Panc1 (cell line): Measurements from ENCODE around the gene OR8G5. TPM values are rescaled to one million over a fixed set of nuclear protein-coding genes. Genes with fewer than 3 reads are reported as not detected.
"Not testable (repeated sequence)": the region's sequence is repeated elsewhere in the genome, so short reads cannot be mapped to it uniquely, and the experiment has no call there.

Source experiments
- ATAC-seq: fragments of 200-7000 bp; cut with Tn5 transposase; 2 replicates; pipeline ENCODE4 v1.9.1; 2020; ENCODE audit warnings: mild to moderate bottlenecking, moderate library complexity
- BruUV-seq: library from RNA; stranded (reverse); fragments of 400-500 nt; replicated peaks from 2 replicates; lab custom pipeline; 2021; lab: Mats Ljungman, UMichigan
- CTCF ChIA-PET: fragments of 300-600 bp; sonication (Branson Sonifier 250); formaldehyde crosslinking; loops from one replicate; lab custom pipeline; 2022; ENCODE audit warnings: antibody characterized with exemption; lab: Charles Lee
- POLR2A ChIA-PET: fragments of 300-600 bp; sonication (Branson Sonifier 250); formaldehyde crosslinking; loops from one replicate; lab custom pipeline; 2022; ENCODE audit warnings: antibody characterized with exemption; lab: Charles Lee
- DNase-seq: peaks from one replicate; pipeline ENCODE4 v3.0.0-alpha.2; 2010; ENCODE audit warnings: low read depth, low spot score
- H3K27ac ChIP-seq: 2 replicates; pipeline ENCODE4 v1.5.1; 2011; ENCODE audit warnings: mild to moderate bottlenecking, low read length, inconsistent platforms
- H3K27me3 ChIP-seq: fragments of 200-500 bp; sonication (Bioruptor generic); 2 replicates; pipeline ENCODE4 v1.6.0; 2014; ENCODE audit warnings: low read length, inconsistent platforms; ENCODE audit not compliant: control insufficient read depth, insufficient read depth
- H3K36me3 ChIP-seq: fragments of 200-500 bp; sonication (Bioruptor generic); 2 replicates; pipeline ENCODE4 v1.5.1; 2014; ENCODE audit warnings: inconsistent platforms, mild to moderate bottlenecking, low read length, moderate library complexity; ENCODE audit not compliant: control insufficient read depth, insufficient read depth
- H3K4me1 ChIP-seq: 2 replicates; pipeline ENCODE4 v1.5.1; 2011; ENCODE audit warnings: inconsistent platforms, mild to moderate bottlenecking, low read length, moderate library complexity; ENCODE audit not compliant: control insufficient read depth, insufficient read depth
- H3K4me3 ChIP-seq, 2 experiments: 2 replicates each; pipeline ENCODE4 v1.5.1; 2011 to 2012; ENCODE audit warnings: low read depth in 2 of 2, low read length in 2 of 2, mild to moderate bottlenecking in 2 of 2, inconsistent platforms in 1 of 2, moderate library complexity in 1 of 2
- H3K9me3 ChIP-seq: fragments of 200-500 bp; sonication (Bioruptor generic); 2 replicates; pipeline ENCODE4 v1.5.1; 2014; ENCODE audit warnings: low read depth, mild to moderate bottlenecking, inconsistent platforms, low read length, moderate library complexity; ENCODE audit not compliant: control insufficient read depth, insufficient read depth
- POLR2AphosphoS5 ChIP-seq: IDR thresholded peaks from 2 replicates; pipeline ENCODE4 v1.6.1; 2012; ENCODE audit warnings: mild to moderate bottlenecking, low read depth, low read length, moderate library complexity
- SIN3A ChIP-seq: IDR thresholded peaks from 2 replicates; pipeline ENCODE4 v1.6.1; 2012; ENCODE audit warnings: low read depth, mild to moderate bottlenecking, low read length, moderate library complexity, borderline replicate concordance; ENCODE audit not compliant: insufficient read depth
- TCF7L2 ChIP-seq: IDR thresholded peaks from 2 replicates; pipeline ENCODE4 v1.6.1; 2011; ENCODE audit warnings: mild to moderate bottlenecking, low read depth, low read length, inconsistent platforms
- in situ Hi-C: cut with HindIII; loops from 2 replicates; pipeline ENCODE4 v1.10.0; 2016; ENCODE audit warnings: low sequenced_read_pairs, low pct_unique_long_range_greater_than_20kb
- intact Hi-C: fragments of 100-400 bp; cut with micrococcal nuclease; formaldehyde crosslinking; loops from one replicate; pipeline ENCODE4 v1.10.0; 2022; ENCODE audit not compliant: unreplicated experiment
- total RNA-seq: library from RNA; stranded (reverse); gene quantifications from one replicate; pipeline ENCODE4 v1.2.1, GENCODE V29; 2021; ENCODE audit not compliant: unreplicated experiment
- TF ChIP-seq, protein P1 (sequence below): fragments of 450-650 bp; IDR thresholded peaks from 2 replicates; pipeline ENCODE4 v1.5.1; 2017; ENCODE audit warnings: mild to moderate bottlenecking
- TF ChIP-seq, protein P2 (sequence below), 2 experiments: IDR thresholded peaks; 2 replicates each; pipeline ENCODE4 v1.6.1; 2011 to 2012; ENCODE audit warnings: low read depth in 2 of 2, control low read depth in 1 of 2, low read length in 1 of 2, mild to moderate bottlenecking in 1 of 2, moderate library complexity in 1 of 2; ENCODE audit not compliant: insufficient read depth in 1 of 2

OR8G5 gene
- total RNA-seq, 1 experiment from 2014 or later: not detected

DNA sequence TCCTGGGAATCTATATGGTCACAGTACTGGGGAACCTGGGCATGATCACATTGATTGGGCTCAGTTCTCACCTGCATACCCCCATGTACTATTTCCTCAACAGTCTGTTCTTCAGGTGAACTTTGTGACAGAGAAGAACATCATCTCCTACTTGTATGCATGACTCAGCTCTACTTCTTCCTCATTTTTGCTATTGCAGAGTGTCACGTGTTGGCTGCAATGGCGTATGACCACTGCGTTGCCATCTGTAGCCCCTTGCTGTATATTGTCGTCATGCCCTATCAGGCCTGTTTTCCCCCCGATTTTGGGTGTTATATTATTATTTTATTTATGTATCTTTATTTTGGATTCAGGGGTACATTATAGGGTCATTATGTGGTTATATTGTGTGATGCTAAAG is 17.7 kb upstream of the OR8G5 start:
- no TSS peak for BruUV-seq
- H3K27me3 ChIP-seq: no peaks in the 10 kb centered on the region
- ATAC-seq: no peak
- no peaks in the 10 kb centered on the region for H3K36me3 ChIP-seq
- no peak for TF ChIP-seq TCF7L2
- TF ChIP-seq, protein P1, sequence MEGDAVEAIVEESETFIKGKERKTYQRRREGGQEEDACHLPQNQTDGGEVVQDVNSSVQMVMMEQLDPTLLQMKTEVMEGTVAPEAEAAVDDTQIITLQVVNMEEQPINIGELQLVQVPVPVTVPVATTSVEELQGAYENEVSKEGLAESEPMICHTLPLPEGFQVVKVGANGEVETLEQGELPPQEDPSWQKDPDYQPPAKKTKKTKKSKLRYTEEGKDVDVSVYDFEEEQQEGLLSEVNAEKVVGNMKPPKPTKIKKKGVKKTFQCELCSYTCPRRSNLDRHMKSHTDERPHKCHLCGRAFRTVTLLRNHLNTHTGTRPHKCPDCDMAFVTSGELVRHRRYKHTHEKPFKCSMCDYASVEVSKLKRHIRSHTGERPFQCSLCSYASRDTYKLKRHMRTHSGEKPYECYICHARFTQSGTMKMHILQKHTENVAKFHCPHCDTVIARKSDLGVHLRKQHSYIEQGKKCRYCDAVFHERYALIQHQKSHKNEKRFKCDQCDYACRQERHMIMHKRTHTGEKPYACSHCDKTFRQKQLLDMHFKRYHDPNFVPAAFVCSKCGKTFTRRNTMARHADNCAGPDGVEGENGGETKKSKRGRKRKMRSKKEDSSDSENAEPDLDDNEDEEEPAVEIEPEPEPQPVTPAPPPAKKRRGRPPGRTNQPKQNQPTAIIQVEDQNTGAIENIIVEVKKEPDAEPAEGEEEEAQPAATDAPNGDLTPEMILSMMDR: no peak
- TF ChIP-seq, protein P2, sequence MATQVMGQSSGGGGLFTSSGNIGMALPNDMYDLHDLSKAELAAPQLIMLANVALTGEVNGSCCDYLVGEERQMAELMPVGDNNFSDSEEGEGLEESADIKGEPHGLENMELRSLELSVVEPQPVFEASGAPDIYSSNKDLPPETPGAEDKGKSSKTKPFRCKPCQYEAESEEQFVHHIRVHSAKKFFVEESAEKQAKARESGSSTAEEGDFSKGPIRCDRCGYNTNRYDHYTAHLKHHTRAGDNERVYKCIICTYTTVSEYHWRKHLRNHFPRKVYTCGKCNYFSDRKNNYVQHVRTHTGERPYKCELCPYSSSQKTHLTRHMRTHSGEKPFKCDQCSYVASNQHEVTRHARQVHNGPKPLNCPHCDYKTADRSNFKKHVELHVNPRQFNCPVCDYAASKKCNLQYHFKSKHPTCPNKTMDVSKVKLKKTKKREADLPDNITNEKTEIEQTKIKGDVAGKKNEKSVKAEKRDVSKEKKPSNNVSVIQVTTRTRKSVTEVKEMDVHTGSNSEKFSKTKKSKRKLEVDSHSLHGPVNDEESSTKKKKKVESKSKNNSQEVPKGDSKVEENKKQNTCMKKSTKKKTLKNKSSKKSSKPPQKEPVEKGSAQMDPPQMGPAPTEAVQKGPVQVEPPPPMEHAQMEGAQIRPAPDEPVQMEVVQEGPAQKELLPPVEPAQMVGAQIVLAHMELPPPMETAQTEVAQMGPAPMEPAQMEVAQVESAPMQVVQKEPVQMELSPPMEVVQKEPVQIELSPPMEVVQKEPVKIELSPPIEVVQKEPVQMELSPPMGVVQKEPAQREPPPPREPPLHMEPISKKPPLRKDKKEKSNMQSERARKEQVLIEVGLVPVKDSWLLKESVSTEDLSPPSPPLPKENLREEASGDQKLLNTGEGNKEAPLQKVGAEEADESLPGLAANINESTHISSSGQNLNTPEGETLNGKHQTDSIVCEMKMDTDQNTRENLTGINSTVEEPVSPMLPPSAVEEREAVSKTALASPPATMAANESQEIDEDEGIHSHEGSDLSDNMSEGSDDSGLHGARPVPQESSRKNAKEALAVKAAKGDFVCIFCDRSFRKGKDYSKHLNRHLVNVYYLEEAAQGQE (IDR thresholded peaks at IDR 0.05; ENCODE audit: insufficient read depth in 1 of 2, low read depth in 2 of 2, low read length in 1 of 2): no peak
- no peak for TF ChIP-seq POLR2AphosphoS5
- no peak for TF ChIP-seq SIN3A
- H3K27ac ChIP-seq: no peak overlapping the region
- no peaks in the 10 kb centered on the region for H3K9me3 ChIP-seq
- intact Hi-C loops (no loop called here), in situ Hi-C loops (no loop called here)
- DNase-seq: no peak
- ChIA-PET CTCF (no interaction called here), POLR2A (no interaction called here)
- H3K4me1 ChIP-seq: no peaks in the 10 kb centered on the region
- H3K4me3 ChIP-seq: no peak overlapping the region

DNA sequence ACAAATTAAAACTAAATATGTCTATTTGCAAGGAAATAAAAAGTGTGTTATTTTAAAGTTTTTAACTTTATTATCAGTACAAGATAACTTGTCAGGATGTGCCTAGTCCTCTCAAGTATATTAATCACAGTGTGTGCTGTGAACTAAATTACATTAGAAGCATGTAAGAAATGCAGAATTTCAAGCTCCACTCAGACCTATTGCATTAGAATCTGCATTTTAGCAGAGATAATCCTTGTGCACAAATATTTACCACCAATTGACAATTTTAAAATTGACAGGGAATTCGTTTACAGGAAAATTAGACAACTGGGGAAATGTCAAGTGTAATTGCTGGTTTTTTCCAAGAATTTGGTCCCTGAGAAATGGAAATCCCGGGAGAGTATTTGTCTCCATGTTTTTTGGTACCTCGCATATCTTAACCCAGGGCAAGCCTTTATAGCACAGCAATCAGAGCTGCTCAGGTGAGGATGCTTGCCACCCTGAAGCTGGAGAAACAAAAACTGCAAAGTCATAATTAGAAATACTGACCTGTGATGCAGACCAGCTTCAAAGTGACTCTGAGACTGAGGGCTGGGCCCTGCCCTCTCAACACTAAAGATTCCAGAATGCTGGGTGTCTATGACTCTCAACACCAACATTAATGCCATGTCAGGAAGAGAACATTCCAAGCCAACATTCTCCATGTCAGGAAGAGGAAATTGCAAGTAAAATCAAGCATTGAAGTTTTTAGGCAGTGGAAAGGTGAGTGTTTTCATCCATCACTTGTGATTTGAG is 15.4 kb upstream of the OR8G5 start, which contains the start of gene OR8G1:
Gene OR8G1 (plus strand): TSS at position 475 of the 777 bp plus-strand sequence. CDS start 8,581 bp downstream, outside the sequence.
- H3K4me1 ChIP-seq: no peaks in the 10 kb centered on the region
- no peaks in the 10 kb centered on the region for H3K36me3 ChIP-seq
- intact Hi-C loops: no loop called here
- ATAC-seq (no peak), DNase-seq (no peak)
- no TSS peak for BruUV-seq
- ChIA-PET CTCF (no interaction called here), POLR2A (no interaction called here)
- in situ Hi-C loops: no loop called here
- H3K27ac ChIP-seq: no peak within 1 kb of the TSS
- no peaks in the 10 kb centered on the region for H3K27me3 ChIP-seq
- no peak within 1 kb of the TSS for H3K4me3 ChIP-seq
- H3K9me3 ChIP-seq: no peaks in the 10 kb centered on the region
- no peak for TF ChIP-seq SIN3A
- no peak for TF ChIP-seq POLR2AphosphoS5
- TF ChIP-seq, protein P2 (IDR thresholded peaks at IDR 0.05; ENCODE audit: insufficient read depth in 1 of 2, low read depth in 2 of 2, low read length in 1 of 2): no peak
- TF ChIP-seq, protein P1: no peak
- no peak for TF ChIP-seq TCF7L2

DNA sequence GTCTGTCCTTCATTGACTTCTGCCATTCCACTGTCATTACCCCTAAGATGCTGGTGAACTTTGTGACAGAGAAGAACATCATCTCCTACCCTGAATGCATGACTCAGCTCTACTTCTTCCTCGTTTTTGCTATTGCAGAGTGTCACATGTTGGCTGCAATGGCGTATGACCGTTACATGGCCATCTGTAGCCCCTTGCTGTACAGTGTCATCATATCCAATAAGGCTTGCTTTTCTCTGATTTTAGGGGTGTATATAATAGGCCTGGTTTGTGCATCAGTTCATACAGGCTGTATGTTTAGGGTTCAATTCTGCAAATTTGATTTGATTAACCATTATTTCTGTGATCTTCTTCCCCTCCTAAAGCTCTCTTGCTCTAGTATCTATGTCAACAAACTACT is 6.3 kb upstream of the OR8G5 start:
- H3K36me3 ChIP-seq, H3K4me3 ChIP-seq, BruUV-seq, H3K27ac ChIP-seq, POLR2A ChIA-PET, intact Hi-C loops, ATAC-seq, DNase-seq, CTCF ChIA-PET, in situ Hi-C loops, H3K27me3 ChIP-seq, H3K4me1 ChIP-seq, H3K9me3 ChIP-seq: not testable (repeated sequence)
